ENCODE results near the gene MAGEA2B.
"Not testable (repeated sequence)": the region's sequence is repeated elsewhere in the genome, so short reads cannot be mapped to it uniquely, and the experiment has no call there.

DNA sequence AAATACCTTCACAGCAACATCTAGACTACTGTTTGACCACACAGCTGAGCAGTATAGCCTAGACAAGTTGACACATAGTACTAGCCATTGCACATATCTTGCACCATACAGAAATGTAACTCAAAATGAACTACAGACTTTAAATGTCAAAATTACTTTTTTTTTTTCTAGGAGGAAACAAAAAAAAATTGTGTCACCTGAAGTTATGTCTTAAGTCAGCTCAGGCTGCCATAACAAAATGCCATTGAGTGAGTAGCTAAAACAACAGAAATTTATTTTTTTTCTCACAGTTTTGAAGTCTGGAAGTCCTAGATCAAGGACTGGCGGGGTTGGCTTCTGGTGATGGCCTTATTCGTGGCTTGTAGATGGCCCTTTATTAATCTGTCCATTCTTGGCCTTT is 5.3 kb upstream of the MAGEA2B start, which contains the start of gene CSAG2:
- TF ChIP-seq, protein P1, sequence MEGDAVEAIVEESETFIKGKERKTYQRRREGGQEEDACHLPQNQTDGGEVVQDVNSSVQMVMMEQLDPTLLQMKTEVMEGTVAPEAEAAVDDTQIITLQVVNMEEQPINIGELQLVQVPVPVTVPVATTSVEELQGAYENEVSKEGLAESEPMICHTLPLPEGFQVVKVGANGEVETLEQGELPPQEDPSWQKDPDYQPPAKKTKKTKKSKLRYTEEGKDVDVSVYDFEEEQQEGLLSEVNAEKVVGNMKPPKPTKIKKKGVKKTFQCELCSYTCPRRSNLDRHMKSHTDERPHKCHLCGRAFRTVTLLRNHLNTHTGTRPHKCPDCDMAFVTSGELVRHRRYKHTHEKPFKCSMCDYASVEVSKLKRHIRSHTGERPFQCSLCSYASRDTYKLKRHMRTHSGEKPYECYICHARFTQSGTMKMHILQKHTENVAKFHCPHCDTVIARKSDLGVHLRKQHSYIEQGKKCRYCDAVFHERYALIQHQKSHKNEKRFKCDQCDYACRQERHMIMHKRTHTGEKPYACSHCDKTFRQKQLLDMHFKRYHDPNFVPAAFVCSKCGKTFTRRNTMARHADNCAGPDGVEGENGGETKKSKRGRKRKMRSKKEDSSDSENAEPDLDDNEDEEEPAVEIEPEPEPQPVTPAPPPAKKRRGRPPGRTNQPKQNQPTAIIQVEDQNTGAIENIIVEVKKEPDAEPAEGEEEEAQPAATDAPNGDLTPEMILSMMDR (IDR thresholded peaks at IDR 0.05; ENCODE audit: control extremely low read depth in 1 of 3, insufficient read depth in 1 of 3, low read depth in 1 of 3, low read length in 3 of 3): not testable (repeated sequence)
- TF ChIP-seq, protein P2, sequence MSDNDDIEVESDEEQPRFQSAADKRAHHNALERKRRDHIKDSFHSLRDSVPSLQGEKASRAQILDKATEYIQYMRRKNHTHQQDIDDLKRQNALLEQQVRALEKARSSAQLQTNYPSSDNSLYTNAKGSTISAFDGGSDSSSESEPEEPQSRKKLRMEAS (IDR thresholded peaks at IDR 0.05): not testable (repeated sequence)
- TF ChIP-seq POLR2A (IDR thresholded peaks at IDR 0.05; ENCODE audit: control extremely low read depth in 1 of 2, low read depth in 2 of 2, low read length in 2 of 2); FOSL1 (IDR thresholded peaks at IDR 0.05; ENCODE audit: insufficient read depth, low read depth, low read length); POLR2AphosphoS5 (IDR thresholded peaks at IDR 0.05; ENCODE audit: low read depth, low read length): not testable (repeated sequence)
